HepG2 (cell line): ENCODE data around the gene AFG1L. TPM values are rescaled to one million over a fixed set of nuclear protein-coding genes. Genes with fewer than 3 reads are reported as not detected.
A peak's percentile ranks its signal among the peaks of the same experiment; 100 is the strongest.

Experiments
- ATAC-seq: fragments of 200-7000 bp; cut with Tn5 transposase; 3 replicates; pipeline ENCODE4 v1.9.1; 2020; ENCODE audit warnings: mild to moderate bottlenecking, moderate library complexity
- BruUV-seq: library from RNA; stranded (reverse); fragments of 400-500 nt; replicated peaks from 2 replicates; lab custom pipeline; 2021; lab: Mats Ljungman, UMichigan
- CTCF ChIA-PET: fragments of 300-600 bp; formaldehyde crosslinking; extraction: SDS; loops from one replicate; lab custom pipeline; 2021; ENCODE audit warnings: low total read pairs, inconsistent platforms, low intra/inter-chr PET ratio; lab: Yijun Ruan, JAX
- POLR2A ChIA-PET: fragments of 350-600 bp; sonication (Branson Sonifier 250); formaldehyde crosslinking; loops from one replicate; lab custom pipeline; 2020; ENCODE audit warnings: antibody characterized with exemption, inconsistent platforms; lab: Yijun Ruan, JAX
- DNase-seq: peaks from one replicate; pipeline ENCODE4 v3.0.0-alpha.2; 2015; ENCODE audit warnings: low spot score
- FAIRE-seq: peaks from 3 replicates; lab custom pipeline; 2011; peaks lifted over from hg19 to GRCh38; lab: Jason Lieb, UNC
- H2AFZ ChIP-seq: one replicate; pipeline ENCODE4 v1.6.1; 2011; ENCODE audit warnings: low read length, inconsistent platforms
- H3K27ac ChIP-seq: fragments of 300-600 bp; 3 replicates; pipeline ENCODE4 v1.8.0; 2011; ENCODE audit warnings: mixed run types, mild to moderate bottlenecking, mixed read lengths, low read length, inconsistent platforms; ENCODE audit not compliant: insufficient read depth; ENCODE audit errors: extremely low read length
- H3K27me3 ChIP-seq, 2 experiments: fragments of 200-600 bp in 1 of 2; 2 replicates in 1 of 2; 3 replicates in 1 of 2; pipeline versions ENCODE4 v1.6.0 to v1.8.0; 2011; ENCODE audit warnings: low read length in 2 of 2, mild to moderate bottlenecking in 2 of 2, moderate library complexity in 2 of 2, inconsistent platforms in 1 of 2; ENCODE audit not compliant: insufficient read depth in 2 of 2, control insufficient read depth in 1 of 2
- H3K36me3 ChIP-seq, 2 experiments: fragments of 200-600 bp in 1 of 2; replicated peaks in 1 of 2; 2 replicates in 1 of 2; 3 replicates in 1 of 2; pipeline versions ENCODE4 v1.5.1 to v1.8.0; 2011; ENCODE audit warnings: low read length in 2 of 2, inconsistent platforms in 1 of 2; ENCODE audit not compliant: insufficient read depth in 2 of 2, control insufficient read depth in 1 of 2
- H3K4me1 ChIP-seq: 2 replicates; pipeline ENCODE4 v1.5.1; 2012; ENCODE audit warnings: low read length, inconsistent platforms; ENCODE audit not compliant: insufficient read depth
- H3K4me2 ChIP-seq: 2 replicates; pipeline ENCODE4 v1.6.0; 2011; ENCODE audit warnings: low read depth, low read length, inconsistent platforms
- H3K4me3 ChIP-seq, 3 experiments: fragments of 200-600 bp in 1 of 3; sonication (generic), shearing (Covaris generic) in 1 of 3; replicated peaks in 1 of 3; 2 replicates each; pipeline ENCODE4 v1.5.1; 2011 to 2016; ENCODE audit warnings: low read length in 3 of 3, inconsistent platforms in 2 of 3, low read depth in 2 of 3, mild to moderate bottlenecking in 2 of 3, control low read depth in 1 of 3, mixed read lengths in 1 of 3; ENCODE audit not compliant: insufficient read depth in 1 of 3
- H3K79me2 ChIP-seq: one replicate; pipeline ENCODE4 v1.6.1; 2011; ENCODE audit warnings: low read length, inconsistent platforms; ENCODE audit not compliant: insufficient read depth
- H3K9ac ChIP-seq: 2 replicates; pipeline ENCODE4 v1.6.0; 2011; ENCODE audit warnings: mild to moderate bottlenecking, low read depth, low read length, inconsistent platforms; ENCODE audit not compliant: insufficient read depth
- H3K9me3 ChIP-seq: 2 replicates; pipeline ENCODE4 v1.5.1; 2012; ENCODE audit warnings: mild to moderate bottlenecking, low read length
- H4K20me1 ChIP-seq: 2 replicates; pipeline ENCODE4 v1.6.0; 2011; ENCODE audit warnings: inconsistent platforms, mild to moderate bottlenecking, low read length, moderate library complexity; ENCODE audit not compliant: insufficient read depth
- AKAP8 ChIP-seq: sonication (generic); formaldehyde crosslinking; IDR thresholded peaks from 2 replicates; pipeline ENCODE4 v1.5.1; 2020; ENCODE audit warnings: mild to moderate bottlenecking, missing genetic modification reagents
- CREBL2 ChIP-seq: sonication (generic); formaldehyde crosslinking; IDR thresholded peaks from 2 replicates; pipeline ENCODE4 v1.8.1; 2023; ENCODE audit warnings: missing genetic modification reagents, mild to moderate bottlenecking, borderline replicate concordance
- HDAC2 ChIP-seq: sonication (generic); formaldehyde crosslinking; IDR thresholded peaks from 2 replicates; pipeline ENCODE4 v1.4.0; 2020; ENCODE audit warnings: missing genetic modification reagents
- KAT2B ChIP-seq: fragments of 150-350 bp; IDR thresholded peaks from 2 replicates; pipeline ENCODE4 v1.6.1; 2014; ENCODE audit warnings: low read depth, low read length, borderline replicate concordance
- MATR3 ChIP-seq: sonication (generic); formaldehyde crosslinking; IDR thresholded peaks from 2 replicates; pipeline ENCODE4 v1.4.0; 2020; ENCODE audit warnings: missing genetic modification reagents
- NFRKB ChIP-seq: fragments of 450-650 bp; IDR thresholded peaks from 2 replicates; pipeline ENCODE4 v1.6.1; 2017
- RBM39 ChIP-seq: fragments of 200-400 bp; formaldehyde crosslinking; IDR thresholded peaks from one replicate; pipeline ENCODE4 v1.6.1; 2018; ENCODE audit warnings: antibody characterized with exemption, mild to moderate bottlenecking, low read depth, low read length; ENCODE audit not compliant: poor library complexity, severe bottlenecking
- RFXAP ChIP-seq: sonication (generic); formaldehyde crosslinking; IDR thresholded peaks from 2 replicates; pipeline ENCODE4 v1.4.0; 2020; ENCODE audit warnings: missing genetic modification reagents, borderline replicate concordance
- SALL1 ChIP-seq: sonication (generic); formaldehyde crosslinking; IDR thresholded peaks from 2 replicates; pipeline ENCODE4 v1.8.0; 2022; ENCODE audit warnings: mild to moderate bottlenecking, missing genetic modification reagents
- ZBTB42 ChIP-seq: sonication (generic); formaldehyde crosslinking; IDR thresholded peaks from 2 replicates; pipeline ENCODE4 v1.5.0; 2020; ENCODE audit warnings: mild to moderate bottlenecking, missing genetic modification reagents
- ZNF101 ChIP-seq: sonication (generic); formaldehyde crosslinking; IDR thresholded peaks from 2 replicates; pipeline ENCODE4 v1.4.0; 2020; ENCODE audit warnings: mild to moderate bottlenecking, low read depth, missing genetic modification reagents, borderline replicate concordance
- ZNF609 ChIP-seq: sonication (generic); formaldehyde crosslinking; IDR thresholded peaks from 2 replicates; pipeline ENCODE4 v1.4.0; 2020; ENCODE audit warnings: mild to moderate bottlenecking, missing genetic modification reagents, borderline replicate concordance
- ZSCAN12 ChIP-seq: sonication (generic); formaldehyde crosslinking; IDR thresholded peaks from 2 replicates; pipeline ENCODE4 v1.9.0; 2021; ENCODE audit warnings: mild to moderate bottlenecking, missing genetic modification reagents
- whole genome bisulfite sequencing: methylation state at CpG from one replicate; pipeline ENCODE4 v1.1.6; 2017; ENCODE audit warnings: low lambda C conversion rate; 5-methylcytosine and 5-hydroxymethylcytosine counted together
- in situ Hi-C: cut with HindIII; loops from 2 replicates; pipeline ENCODE4 v1.10.0; 2017; ENCODE audit warnings: low pct_unique_long_range_greater_than_20kb; ENCODE audit not compliant: extremely low pct_ligation_motif_present
- intact Hi-C: fragments of 100-400 bp; cut with micrococcal nuclease; formaldehyde crosslinking; loops from one replicate; pipeline ENCODE4 v1.10.0; 2022; ENCODE audit not compliant: unreplicated experiment
- polyA plus RNA-seq, 8 experiments: library from polyadenylated mRNA; depleted of rRNA in 3 of 8; stranded (reverse) in 7 of 8; unstranded in 1 of 8; fragments of >200 nt; fragmentation: Illumina TruSeq in 4 of 8; extraction: Trizol in 4 of 8; gene quantifications; 2 replicates each; pipeline versions ENCODE4 v1.2.1 to v1.2.3, GENCODE V29; 2011 to 2016; ENCODE audit warnings: low read depth in 4 of 8, missing spikeins in 1 of 8, mixed read lengths in 1 of 8; ENCODE audit not compliant: insufficient read depth in 1 of 8
- total RNA-seq, 5 experiments: library from RNA; depleted of rRNA; stranded (reverse); fragments of >200 nt; fragmentation: Illumina TruSeq; extraction: Trizol; gene quantifications; 2 replicates each; pipeline ENCODE4 v1.2.3, GENCODE V29; 2016; ENCODE audit warnings: low read depth in 1 of 5
- TF ChIP-seq, protein P1 (sequence below): sonication (generic); formaldehyde crosslinking; IDR thresholded peaks from 2 replicates; pipeline ENCODE4 v1.4.0; 2020; ENCODE audit warnings: mild to moderate bottlenecking, missing genetic modification reagents

Gene AFG1L
- total and polyA plus RNA-seq, 2 of the 13 experiments (the other 11 are each of a cell fraction or from before 2014, with no cell fraction given), result 3.1 to 14.0 TPM

- TF ChIP-seq ZNF609 (CRISPR knock-in tag) (peak; percentile 35; the same call in 1 of the 2 replicates), ZSCAN12 (CRISPR knock-in tag) (no peak), RBM39 (no peak), HDAC2 (0 out of 2 replicates have a peak, but pooled peaks have one; percentile 26), CREBL2 (CRISPR knock-in tag) (no peak), SALL1 (CRISPR knock-in tag) (0 out of 2 replicates have a peak, but pooled peaks have one; percentile 21), ZNF101 (CRISPR knock-in tag) (no peak)
Observed at GRCh38 chr6:108312605-108313004, 17.8 kb downstream of the AFG1L start (continued).

GRCh38 chr6:108321253-108321747 is 26.4 kb downstream of the AFG1L start:
- in situ Hi-C loops (no loop called here), intact Hi-C loops (no loop called here)
- H3K79me2 ChIP-seq, result no peaks in the 10 kb centered on the region
- no peak overlapping the region for H3K4me3 ChIP-seq
- BruUV-seq, result no TSS peak
- POLR2A ChIA-PET, result no interaction called here
- H3K27me3 ChIP-seq, result no peaks in the 10 kb centered on the region
- H3K4me1 ChIP-seq, result peaks cover 11% of the 10 kb centered on the region; the same call in 1 of the 2 replicates
- no peak overlapping the region for H3K4me2 ChIP-seq
- H3K27ac ChIP-seq, result no peak overlapping the region
- no peak overlapping the region for H2AFZ ChIP-seq
- FAIRE-seq (no peak), DNase-seq (no peak), ATAC-seq (no peak)
- no peaks in the 10 kb centered on the region for H4K20me1 ChIP-seq
- CTCF ChIA-PET, result no interaction called here
- 96% methylated on average over 3 of the region's 3 CpGs for WGBS
- no peak overlapping the region for H3K9ac ChIP-seq
- peaks cover 3 to 10% of the 10 kb centered on the region in 2 experiments; a peak in 2 of 5 replicates for H3K36me3 ChIP-seq
- H3K9me3 ChIP-seq, result no peaks in the 10 kb centered on the region
- TF ChIP-seq KAT2B, result no peak
- no peak for TF ChIP-seq RFXAP (CRISPR knock-in tag)
- no peak for TF ChIP-seq MATR3 (CRISPR knock-in tag)
- no peak for TF ChIP-seq ZBTB42 (CRISPR knock-in tag)
- TF ChIP-seq NFRKB, result no peak
- TF ChIP-seq, protein P1, sequence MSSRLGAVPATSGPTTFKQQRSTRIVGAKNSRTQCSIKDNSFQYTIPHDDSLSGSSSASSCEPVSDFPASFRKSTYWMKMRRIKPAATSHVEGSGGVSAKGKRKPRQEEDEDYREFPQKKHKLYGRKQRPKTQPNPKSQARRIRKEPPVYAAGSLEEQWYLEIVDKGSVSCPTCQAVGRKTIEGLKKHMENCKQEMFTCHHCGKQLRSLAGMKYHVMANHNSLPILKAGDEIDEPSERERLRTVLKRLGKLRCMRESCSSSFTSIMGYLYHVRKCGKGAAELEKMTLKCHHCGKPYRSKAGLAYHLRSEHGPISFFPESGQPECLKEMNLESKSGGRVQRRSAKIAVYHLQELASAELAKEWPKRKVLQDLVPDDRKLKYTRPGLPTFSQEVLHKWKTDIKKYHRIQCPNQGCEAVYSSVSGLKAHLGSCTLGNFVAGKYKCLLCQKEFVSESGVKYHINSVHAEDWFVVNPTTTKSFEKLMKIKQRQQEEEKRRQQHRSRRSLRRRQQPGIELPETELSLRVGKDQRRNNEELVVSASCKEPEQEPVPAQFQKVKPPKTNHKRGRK (CRISPR knock-in tag), result no peak
- TF ChIP-seq AKAP8 (CRISPR knock-in tag), result no peak
